ENCODE results near the gene SLC25A42.

The SLC25A42 gene

GRCh38 chr19:19050104-19050503 lies 13.7 kb upstream of the SLC25A42 start:
- DNase-seq (ENCODE audit: insufficient read length, low spot score) (no peak), FAIRE-seq (no peak)

DNA sequence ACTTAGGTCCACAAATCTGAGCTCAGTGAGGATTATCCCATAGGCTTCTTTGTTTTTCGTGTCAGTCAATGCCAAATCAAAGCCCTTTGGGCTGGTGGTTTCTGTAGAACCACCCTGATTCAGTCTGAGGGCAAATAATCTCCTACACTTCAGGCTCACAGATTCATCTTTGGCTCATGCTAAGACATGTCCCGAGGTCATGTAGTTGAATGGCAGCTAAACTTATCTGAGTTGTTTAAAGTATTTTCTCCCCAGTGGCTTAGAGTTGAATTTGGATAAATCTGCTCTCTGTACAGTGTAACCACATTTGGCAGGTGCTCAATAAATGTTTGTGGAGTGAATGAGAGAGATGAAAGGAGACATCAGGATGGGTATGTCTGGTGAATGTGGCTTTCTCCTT lies 13.1 kb upstream of the SLC25A42 start:
- no peak for DNase-seq (ENCODE audit: insufficient read length, low spot score)
- FAIRE-seq: no peak

DNA sequence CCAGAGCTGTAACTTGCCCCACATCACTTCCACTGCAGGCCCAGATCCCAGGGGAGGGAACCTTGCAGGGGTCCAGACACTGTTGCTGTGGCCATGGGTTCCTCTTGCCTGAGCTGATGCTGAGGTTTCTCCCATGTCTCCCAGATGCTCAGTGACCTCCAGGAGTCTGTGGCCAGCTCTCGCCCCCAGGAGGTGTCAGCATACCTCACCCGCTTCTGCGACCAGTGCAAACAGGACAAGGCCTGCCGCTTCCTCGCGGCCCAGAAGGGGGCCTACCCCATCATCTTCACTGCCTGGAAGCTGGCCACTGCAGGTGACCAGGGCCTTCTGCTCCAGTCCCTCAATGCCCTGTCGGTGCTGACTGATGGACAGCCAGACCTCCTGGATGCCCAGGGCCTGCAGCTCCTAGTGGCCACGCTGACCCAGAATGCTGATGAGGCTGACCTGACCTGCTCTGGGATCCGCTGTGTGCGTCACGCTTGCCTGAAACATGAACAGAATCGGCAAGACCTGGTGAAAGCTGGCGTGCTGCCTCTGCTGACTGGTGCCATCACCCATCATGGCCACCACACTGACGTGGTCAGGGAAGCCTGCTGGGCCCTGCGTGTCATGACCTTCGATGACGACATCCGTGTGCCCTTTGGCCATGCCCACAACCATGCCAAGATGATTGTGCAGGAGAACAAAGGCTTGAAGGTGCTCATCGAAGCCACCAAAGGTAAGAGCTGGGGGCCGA lies 12.1 kb upstream of the SLC25A42 start:
- DNase-seq (ENCODE audit: insufficient read length, low spot score): no peak
- FAIRE-seq: no peak

DNA sequence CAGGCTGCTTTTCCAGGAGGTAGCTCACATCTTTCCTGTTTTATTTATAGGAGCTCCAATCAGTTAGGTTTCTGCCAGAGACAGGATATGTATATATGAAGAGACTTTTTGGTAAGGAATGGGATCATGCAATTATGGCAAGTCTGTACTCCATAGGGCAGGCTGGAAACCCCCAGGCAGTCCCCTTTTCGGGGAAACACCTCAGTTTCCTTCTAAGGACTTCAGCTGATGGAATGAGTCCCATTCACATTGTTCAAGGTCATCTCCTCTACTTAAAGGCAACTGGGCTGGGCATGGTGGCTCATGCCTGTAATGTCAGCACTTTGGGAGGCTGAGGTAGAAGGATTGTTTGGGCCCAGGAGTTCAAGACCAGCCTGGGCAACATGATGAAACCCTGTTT lies 10.9 kb upstream of the SLC25A42 start:
- FAIRE-seq (no peak), DNase-seq (ENCODE audit: insufficient read length, low spot score) (no peak)

GRCh38 chr19:19053508-19054314 lies 10.1 kb upstream of the SLC25A42 start:
- FAIRE-seq (no peak), DNase-seq (ENCODE audit: insufficient read length, low spot score) (no peak)

GRCh38 chr19:19054315-19054938 lies 9.4 kb upstream of the SLC25A42 start:
- DNase-seq (ENCODE audit: insufficient read length, low spot score): no peak
- no peak for FAIRE-seq

- FAIRE-seq (no peak), DNase-seq (ENCODE audit: insufficient read length, low spot score) (no peak)
Observed at GRCh38 chr19:19054939-19055440, 8.8 kb upstream of the SLC25A42 start.

- DNase-seq (ENCODE audit: insufficient read length, low spot score) (no peak), FAIRE-seq (no peak)
Observed at GRCh38 chr19:19055701-19056100, 8.1 kb upstream of the SLC25A42 start.

- DNase-seq (ENCODE audit: insufficient read length, low spot score) (no peak), FAIRE-seq (no peak)
Observed at GRCh38 chr19:19056636-19057275, 7.0 kb upstream of the SLC25A42 start.

DNA sequence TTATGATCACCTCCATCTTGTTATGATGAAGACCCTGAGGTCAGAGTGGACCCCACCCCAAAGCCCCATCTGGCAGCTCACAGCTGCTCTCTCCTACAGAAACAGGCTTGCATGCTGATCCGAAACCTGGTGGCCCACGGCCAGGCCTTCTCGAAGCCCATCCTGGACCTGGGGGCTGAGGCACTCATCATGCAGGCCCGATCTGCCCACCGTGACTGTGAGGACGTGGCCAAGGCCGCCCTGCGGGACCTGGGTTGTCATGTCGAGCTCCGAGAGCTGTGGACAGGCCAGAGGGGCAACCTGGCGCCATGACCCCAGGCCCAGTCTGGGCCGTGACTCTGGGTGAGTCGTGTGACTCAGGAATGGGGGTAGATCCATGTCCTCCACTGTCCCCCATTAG lies 6.5 kb upstream of the SLC25A42 start:
- FAIRE-seq (no peak), DNase-seq (ENCODE audit: insufficient read length, low spot score) (no peak)

GRCh38 chr19:19057720-19058119 lies 6.1 kb upstream of the SLC25A42 start:
- DNase-seq (ENCODE audit: insufficient read length, low spot score) (no peak), FAIRE-seq (no peak)

DNA sequence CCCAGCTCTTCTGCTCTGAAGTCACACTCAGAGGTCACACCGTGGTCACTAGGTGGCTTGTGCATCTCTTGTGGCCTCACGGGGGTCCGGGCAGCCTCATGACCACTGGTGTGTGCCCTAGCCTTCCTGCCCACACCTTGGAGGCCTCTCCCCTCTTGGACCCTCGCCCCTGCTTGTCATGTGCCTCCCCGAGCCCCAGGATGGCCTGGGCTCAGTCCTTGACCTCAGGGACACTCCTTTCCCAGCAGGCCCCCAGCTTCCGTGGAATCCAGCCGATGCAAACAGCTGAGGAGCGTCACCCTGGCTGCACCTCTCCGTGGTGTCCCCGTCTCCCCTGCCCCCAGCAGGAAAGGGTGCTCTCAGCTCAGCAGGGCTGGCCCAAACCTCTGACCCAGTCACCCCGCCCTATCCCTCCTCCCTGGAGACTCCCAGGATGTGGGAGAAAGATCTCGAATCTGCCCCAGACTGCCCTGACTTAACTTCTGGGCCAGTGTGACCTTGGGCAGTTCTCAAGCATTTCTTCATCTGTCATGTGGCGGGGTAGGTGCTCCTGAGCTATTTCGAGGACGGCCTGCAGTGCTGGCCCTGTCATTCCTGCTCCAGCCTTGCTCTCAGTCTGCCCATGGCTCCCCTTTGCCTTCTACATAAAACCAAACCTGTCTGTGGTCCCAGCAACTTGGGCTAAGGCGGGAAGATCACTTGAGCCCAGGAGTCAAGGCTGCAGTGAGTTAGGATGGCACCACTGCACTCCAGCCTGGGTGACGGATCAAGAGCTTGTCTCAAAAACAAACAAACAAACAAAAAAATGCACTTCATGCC lies 4.6 kb upstream of the SLC25A42 start:
- FAIRE-seq: no peak
- no peak for DNase-seq (ENCODE audit: insufficient read length, low spot score)

DNA sequence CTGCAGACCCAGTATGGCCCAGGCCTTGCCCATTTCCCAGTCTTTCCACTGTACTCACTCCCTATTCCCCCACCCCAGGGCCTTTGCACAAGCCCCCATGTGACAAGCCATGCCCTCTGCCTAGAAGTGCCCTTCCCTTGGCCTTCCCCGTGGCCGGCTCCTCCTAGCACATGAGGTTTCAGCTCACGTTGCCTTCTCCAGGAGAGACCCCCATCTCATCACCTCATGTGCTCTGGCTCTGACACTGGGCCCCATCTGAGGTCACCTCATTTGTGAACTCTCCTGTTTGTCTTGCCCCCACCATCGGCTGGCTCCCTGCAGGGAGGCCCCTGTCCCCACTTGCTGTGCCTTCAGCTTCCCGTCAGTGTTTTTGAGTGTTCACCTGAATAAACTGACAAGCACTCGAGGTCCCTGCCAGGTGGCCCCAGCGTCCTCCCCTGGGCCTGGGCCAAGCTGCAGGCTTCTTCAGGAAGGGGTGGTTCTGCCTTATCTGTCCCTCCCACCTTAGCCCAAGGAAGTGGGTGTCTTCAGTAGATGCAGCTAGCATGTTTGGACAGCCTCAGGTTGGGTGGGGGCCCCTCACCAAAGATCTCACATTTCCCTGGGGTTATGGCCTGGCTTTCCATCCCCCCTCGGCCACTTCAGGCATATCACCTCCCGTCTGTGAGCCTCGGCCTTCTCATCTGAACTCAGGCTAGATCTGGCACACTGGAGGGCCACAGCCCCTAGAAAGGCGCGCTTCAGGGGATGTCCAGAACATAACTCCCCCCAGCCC lies 3.8 kb upstream of the SLC25A42 start:
- no peak for FAIRE-seq
- DNase-seq (ENCODE audit: insufficient read length, low spot score): no peak

DNA sequence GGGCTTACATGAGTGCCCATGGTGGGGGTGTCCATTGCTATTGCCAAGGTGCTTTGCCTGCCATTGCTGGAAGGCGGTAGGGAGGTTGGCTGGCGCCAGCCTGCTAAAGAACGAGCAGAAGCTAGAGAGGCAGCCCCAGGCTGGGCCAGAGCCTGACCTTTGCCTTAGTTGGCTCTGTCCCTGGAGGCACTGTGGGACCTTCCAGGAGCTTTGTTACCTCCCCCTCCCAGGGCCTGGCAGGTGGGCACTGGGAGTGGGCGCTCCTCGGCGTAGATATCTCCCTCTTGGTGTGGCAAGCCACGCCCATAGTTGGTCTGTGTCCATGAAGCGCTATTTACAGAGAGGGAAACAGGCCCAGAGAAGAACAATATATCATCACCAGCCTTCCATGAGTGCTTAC lies 2.3 kb upstream of the SLC25A42 start:
- DNase-seq (ENCODE audit: insufficient read length, low spot score): no peak
- no peak for FAIRE-seq

- no peak for FAIRE-seq
Observed at GRCh38 chr19:19062454-19063182, 1.2 kb upstream of the SLC25A42 start.

GRCh38 chr19:19064098-19064722 lies 416 bp downstream of the SLC25A42 start:
- peak; percentile 52 for DNase-seq (ENCODE audit: insufficient read length, low spot score)
- no peak for FAIRE-seq

More at GRCh38 chr19:19062454-19063182, 1.2 kb upstream of the SLC25A42 start:
- no peak for DNase-seq (ENCODE audit: insufficient read length, low spot score)

DNA sequence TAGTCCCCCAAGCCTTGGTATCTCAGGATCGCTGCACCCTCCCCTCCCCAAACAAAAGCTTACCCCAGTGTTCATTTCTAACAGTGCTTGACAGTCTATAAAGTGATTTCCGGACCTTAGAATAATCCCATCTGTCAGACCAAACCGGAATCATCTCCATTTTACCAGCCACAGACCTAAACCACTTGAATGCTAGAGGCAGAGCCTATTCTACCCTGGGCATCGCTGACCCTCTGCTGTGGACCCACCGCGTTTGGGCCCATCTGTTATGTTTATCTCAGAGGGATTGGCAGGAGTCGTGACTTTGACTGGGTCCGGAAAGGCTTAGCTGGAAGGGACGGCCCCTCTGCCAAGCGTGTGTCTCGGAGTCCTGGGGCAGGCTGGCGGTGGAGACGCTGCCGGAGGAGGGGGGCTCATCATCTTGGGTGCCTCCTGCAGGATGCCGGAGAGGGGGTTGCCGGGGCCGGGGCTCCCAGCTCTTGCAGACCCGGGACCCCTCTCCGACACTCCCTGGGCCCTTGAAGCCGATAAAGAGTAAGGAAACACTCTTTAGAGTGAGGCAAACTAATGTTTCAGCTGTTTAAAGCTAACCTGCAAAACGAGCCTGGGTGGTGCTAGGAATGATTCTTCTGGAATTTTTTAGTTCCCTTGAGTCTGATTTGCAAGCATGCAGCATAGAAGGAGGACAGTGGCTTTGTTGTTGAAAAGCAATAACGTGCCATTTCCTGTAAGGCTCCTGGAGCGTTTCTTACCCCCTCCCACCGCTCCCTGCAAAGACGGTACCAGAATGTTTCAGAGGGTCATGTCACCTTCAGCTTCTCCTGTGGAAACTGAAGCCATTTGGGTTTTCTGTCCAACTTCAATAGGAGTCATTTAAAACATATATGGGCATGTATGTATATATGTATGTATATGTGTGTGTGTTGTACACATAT lies 1.3 kb downstream of the SLC25A42 start:
- DNase-seq (ENCODE audit: insufficient read length, low spot score) (peak; percentile 19), FAIRE-seq (peak; percentile 56)

Data from GM19239 (cell line).